ENCODE results near the gene HECTD3. TPM values are rescaled to one million over a fixed set of nuclear protein-coding genes. Genes with fewer than 3 reads are reported as not detected.

Gene HECTD3
- total and polyA plus RNA-seq, 4 donors, result 24.2 to 48.7 (median 38.6) TPM

GRCh38 chr1:45016767-45017166 lies 5.6 kb upstream of the HECTD3 start:
- DNase-seq, result no peak
- intact Hi-C loops (cut with DNase I), result loop anchor here in 1 of 2 donors (10.0 kb wide), 1 partner anchor 478 kb away; the partner anchor contains the start of gene TESK2
- peaks cover 0 to 2% of the 10 kb centered on the region in 2 donors for H3K36me3 ChIP-seq (ENCODE audit: control insufficient read depth in 1 of 2, insufficient read depth in 2 of 2, low read length in 1 of 2)
- no peak overlapping the region for H3K4me3 ChIP-seq (ENCODE audit: low read length in 2 of 2)
- ATAC-seq (ENCODE audit: low FRiP score), result no peak
- WGBS, 2 donors, result 61 to 63% methylated on average over 6 of the region's 6 CpGs
- no peaks in the 10 kb centered on the region for H3K9me3 ChIP-seq (ENCODE audit: control insufficient read depth, low read length)
- H3K27me3 ChIP-seq (ENCODE audit: control insufficient read depth in 1 of 2, insufficient read depth in 2 of 2, low read length in 1 of 2), result no peaks in the 10 kb centered on the region
- H3K4me1 ChIP-seq (ENCODE audit: control insufficient read depth in 1 of 2, insufficient read depth in 2 of 2, low read length in 2 of 2), result no peaks in the 10 kb centered on the region
- H3K27ac ChIP-seq (ENCODE audit: low read depth in 1 of 2, low read length in 2 of 2), result no peak overlapping the region

GRCh38 chr1:45016090-45016697 lies 5.1 kb upstream of the HECTD3 start:
- DNase-seq, result no peak
- H3K9me3 ChIP-seq (ENCODE audit: control insufficient read depth, low read length), result no peaks in the 10 kb centered on the region
- H3K36me3 ChIP-seq (ENCODE audit: control insufficient read depth in 1 of 2, insufficient read depth in 2 of 2, low read length in 1 of 2), result peaks cover 0 to 2% of the 10 kb centered on the region in 2 donors
- no peak for ATAC-seq (ENCODE audit: low FRiP score)
- whole genome bisulfite sequencing, 2 donors, result 65 to 73% methylated on average over 2 of the region's 2 CpGs
- no peaks in the 10 kb centered on the region for H3K4me1 ChIP-seq (ENCODE audit: control insufficient read depth in 1 of 2, insufficient read depth in 2 of 2, low read length in 2 of 2)
- no peak overlapping the region for H3K27ac ChIP-seq (ENCODE audit: low read depth in 1 of 2, low read length in 2 of 2)
- no peaks in the 10 kb centered on the region for H3K27me3 ChIP-seq (ENCODE audit: control insufficient read depth in 1 of 2, insufficient read depth in 2 of 2, low read length in 1 of 2)
- H3K4me3 ChIP-seq (ENCODE audit: low read length in 2 of 2), result no peak overlapping the region
- intact Hi-C loops (cut with DNase I), result loop anchor here in 1 of 2 donors (10.0 kb wide), 1 partner anchor 479 kb away; the partner anchor contains the start of gene TESK2

DNA sequence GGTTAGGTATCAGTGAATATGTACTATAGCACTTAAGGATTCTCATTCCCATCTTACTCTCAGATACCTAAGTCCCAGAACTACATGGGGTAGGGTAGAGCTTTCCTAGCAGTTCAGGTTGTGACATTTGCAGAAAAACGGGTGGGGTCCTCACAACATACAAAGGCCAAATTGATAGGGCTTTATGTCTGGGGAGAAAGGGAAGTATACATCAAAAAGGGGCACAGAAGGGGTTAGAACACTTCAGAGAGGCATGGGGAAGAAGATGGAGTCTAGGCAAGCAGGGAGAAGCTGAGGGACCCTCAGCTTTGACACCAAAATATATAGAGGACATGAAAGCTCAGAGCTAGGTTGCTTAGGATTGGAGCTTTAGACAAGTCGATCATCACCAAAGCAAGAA lies 4.6 kb upstream of the HECTD3 start:
- H3K27ac ChIP-seq (ENCODE audit: low read depth in 1 of 2, low read length in 2 of 2), result no peak overlapping the region
- no peaks in the 10 kb centered on the region for H3K27me3 ChIP-seq (ENCODE audit: control insufficient read depth in 1 of 2, insufficient read depth in 2 of 2, low read length in 1 of 2)
- no peaks in the 10 kb centered on the region for H3K9me3 ChIP-seq (ENCODE audit: control insufficient read depth, low read length)
- DNase-seq (no peak), ATAC-seq (ENCODE audit: low FRiP score) (no peak)
- intact Hi-C loops (cut with DNase I), result loop anchor here (2.0 to 10.0 kb wide), 2 partner anchors 477 to 479 kb away; partner anchors contain the start of gene TESK2 (in 1 of the 2)
- no peaks in the 10 kb centered on the region for H3K4me1 ChIP-seq (ENCODE audit: control insufficient read depth in 1 of 2, insufficient read depth in 2 of 2, low read length in 2 of 2)
- WGBS, 2 donors, result 67 to 84% methylated on average over 2 of the region's 2 CpGs
- peaks cover 0 to 2% of the 10 kb centered on the region in 2 donors for H3K36me3 ChIP-seq (ENCODE audit: control insufficient read depth in 1 of 2, insufficient read depth in 2 of 2, low read length in 1 of 2)
- no peak overlapping the region for H3K4me3 ChIP-seq (ENCODE audit: low read length in 2 of 2)

DNA sequence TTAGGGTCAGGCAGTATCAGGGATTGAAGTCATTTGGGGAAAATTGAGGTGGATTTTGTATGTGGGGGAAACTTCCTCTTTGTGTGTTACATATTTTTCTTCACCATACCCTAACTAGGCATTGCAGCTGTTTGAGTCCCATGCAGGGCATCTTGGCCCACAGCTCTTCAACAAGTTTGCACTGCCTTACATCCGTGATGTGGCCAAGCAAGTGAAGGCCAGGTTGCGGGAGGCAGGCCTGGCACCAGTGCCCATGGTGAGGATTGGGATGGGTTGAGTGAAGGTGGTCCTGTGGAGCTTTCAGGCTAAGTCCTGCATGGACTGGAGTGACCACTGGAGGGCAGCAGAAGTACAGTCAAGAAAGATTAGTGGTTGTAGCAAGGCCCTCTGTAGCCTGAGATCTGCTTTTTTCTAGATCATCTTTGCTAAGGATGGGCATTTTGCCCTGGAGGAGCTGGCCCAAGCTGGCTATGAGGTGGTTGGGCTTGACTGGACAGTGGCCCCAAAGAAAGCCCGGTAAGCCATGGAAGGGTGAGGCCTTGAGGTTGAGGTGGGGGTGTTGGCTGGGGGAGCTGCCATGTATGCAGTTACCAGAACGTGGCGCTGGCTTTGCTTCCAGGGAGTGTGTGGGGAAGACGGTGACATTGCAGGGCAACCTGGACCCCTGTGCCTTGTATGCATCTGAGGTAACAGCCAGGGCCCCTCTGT lies 3.4 kb upstream of the HECTD3 start:
- intact Hi-C loops (cut with DNase I), result loop anchor here (1.0 to 10.0 kb wide), 6 partner anchors 177 to 480 kb away; partner anchors contain the start of genes RNU5D-1 (in 1 of the 2) and TESK2 (in 1 of the 2)
- Histone ChIP-seq H3K4me3 (ENCODE audit: low read length in 2 of 2) (no peak overlapping the region), H3K27ac (ENCODE audit: low read depth in 1 of 2, low read length in 2 of 2) (no peak overlapping the region), H3K4me1 (ENCODE audit: control insufficient read depth in 1 of 2, insufficient read depth in 2 of 2, low read length in 2 of 2) (no peaks in the 10 kb centered on the region), H3K36me3 (ENCODE audit: control insufficient read depth in 1 of 2, insufficient read depth in 2 of 2, low read length in 1 of 2) (no peaks in the 10 kb centered on the region), H3K27me3 (ENCODE audit: control insufficient read depth in 1 of 2, insufficient read depth in 2 of 2, low read length in 1 of 2) (no peaks in the 10 kb centered on the region), H3K9me3 (ENCODE audit: control insufficient read depth, low read length) (no peaks in the 10 kb centered on the region)
- ATAC-seq (ENCODE audit: low FRiP score), result peak; percentile 73
- WGBS, 2 donors, result 19 to 23% methylated on average over 6 of the region's 6 CpGs
- DNase-seq, result peak; percentile 85 to 88

DNA sequence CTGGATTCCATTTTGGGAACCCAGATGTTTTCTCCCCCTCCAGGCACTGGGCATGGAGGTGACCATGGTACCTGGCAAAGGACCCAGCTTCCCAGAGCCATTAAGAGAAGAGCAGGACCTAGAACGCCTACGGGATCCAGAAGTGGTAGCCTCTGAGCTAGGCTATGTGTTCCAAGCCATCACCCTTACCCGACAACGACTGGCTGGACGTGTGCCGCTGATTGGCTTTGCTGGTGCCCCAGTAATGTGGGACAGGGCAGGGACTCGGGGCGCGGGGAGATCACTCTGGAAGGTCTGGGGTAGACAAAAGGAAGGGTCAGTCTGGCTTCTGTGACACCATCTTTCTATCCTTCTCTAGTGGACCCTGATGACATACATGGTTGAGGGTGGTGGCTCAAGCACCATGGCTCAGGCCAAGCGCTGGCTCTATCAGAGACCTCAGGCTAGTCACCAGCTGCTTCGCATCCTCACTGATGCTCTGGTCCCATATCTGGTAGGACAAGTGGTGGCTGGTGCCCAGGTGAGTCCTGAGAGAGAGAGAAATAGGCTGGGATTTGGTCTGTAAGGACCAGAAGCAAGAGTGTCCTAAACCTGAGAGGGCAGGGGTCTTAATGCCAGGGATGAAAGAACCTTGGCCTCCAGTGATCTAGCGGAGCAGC lies 2.6 kb upstream of the HECTD3 start:
- intact Hi-C loops (cut with DNase I), result loop anchor here (1.0 to 10.0 kb wide), 7 partner anchors 176 to 481 kb away; partner anchors contain the start of genes RNU5D-1 (in 1 of the 2) and TESK2 (in 1 of the 2)
- no peaks in the 10 kb centered on the region for H3K27me3 ChIP-seq (ENCODE audit: control insufficient read depth in 1 of 2, insufficient read depth in 2 of 2, low read length in 1 of 2)
- DNase-seq (no peak), ATAC-seq (ENCODE audit: low FRiP score) (no peak)
- H3K4me3 ChIP-seq (ENCODE audit: low read length in 2 of 2), result no peak overlapping the region
- 80 to 81% methylated on average over 12 of the region's 12 CpGs for WGBS, 2 donors
- no peaks in the 10 kb centered on the region for H3K36me3 ChIP-seq (ENCODE audit: control insufficient read depth in 1 of 2, insufficient read depth in 2 of 2, low read length in 1 of 2)
- H3K4me1 ChIP-seq (ENCODE audit: control insufficient read depth in 1 of 2, insufficient read depth in 2 of 2, low read length in 2 of 2), result no peaks in the 10 kb centered on the region
- no peak overlapping the region for H3K27ac ChIP-seq (ENCODE audit: low read depth in 1 of 2, low read length in 2 of 2)
- H3K9me3 ChIP-seq (ENCODE audit: control insufficient read depth, low read length), result no peaks in the 10 kb centered on the region

DNA sequence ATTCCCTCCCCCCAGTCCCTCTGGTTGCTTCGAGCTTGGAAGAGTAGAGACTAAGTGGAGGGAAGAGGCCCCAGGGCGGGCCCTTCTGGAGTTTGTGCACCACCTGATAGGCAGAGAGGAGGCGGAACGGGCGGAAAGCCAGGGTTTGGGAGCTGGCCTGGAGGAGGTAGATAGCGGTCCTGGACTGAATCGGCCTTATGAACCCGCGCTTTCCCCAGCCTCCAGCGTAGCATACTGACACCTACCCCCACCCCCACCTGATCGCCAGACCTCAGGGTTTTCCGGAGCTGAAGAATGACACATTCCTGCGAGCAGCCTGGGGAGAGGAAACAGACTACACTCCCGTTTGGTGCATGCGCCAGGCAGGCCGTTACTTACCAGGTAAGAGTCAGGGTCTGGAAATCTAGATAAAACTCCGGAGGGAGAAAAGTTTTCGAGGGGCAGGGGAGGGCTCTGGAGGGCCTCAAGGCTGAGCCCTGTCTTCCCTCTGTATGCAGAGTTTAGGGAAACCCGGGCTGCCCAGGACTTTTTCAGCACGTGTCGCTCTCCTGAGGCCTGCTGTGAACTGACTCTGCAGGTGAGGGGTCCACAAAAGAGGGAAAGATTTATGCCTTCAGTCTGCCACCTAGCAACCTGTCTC lies 1.6 kb upstream of the HECTD3 start:
- Histone ChIP-seq H3K36me3 (ENCODE audit: control insufficient read depth in 1 of 2, insufficient read depth in 2 of 2, low read length in 1 of 2) (no peaks in the 10 kb centered on the region), H3K27me3 (ENCODE audit: control insufficient read depth in 1 of 2, insufficient read depth in 2 of 2, low read length in 1 of 2) (no peaks in the 10 kb centered on the region), H3K27ac (ENCODE audit: low read depth in 1 of 2, low read length in 2 of 2) (peak overlapping the region in 1 of 2 donors; percentile 46), H3K9me3 (ENCODE audit: control insufficient read depth, low read length) (no peaks in the 10 kb centered on the region), H3K4me3 (ENCODE audit: low read length in 2 of 2) (peak overlapping the region; percentile 41 to 45), H3K4me1 (ENCODE audit: control insufficient read depth in 1 of 2, insufficient read depth in 2 of 2, low read length in 2 of 2) (no peaks in the 10 kb centered on the region)
- ATAC-seq (ENCODE audit: low FRiP score) (peak; percentile 43), DNase-seq (peak; percentile 89)
- 3 to 4% methylated on average over 21 of the region's 21 CpGs for WGBS, 2 donors
- intact Hi-C loops (cut with DNase I), result loop anchor here (2.0 to 10.0 kb wide), 5 partner anchors 175 to 482 kb away; partner anchors contain the start of genes RNU5D-1 (in 1 of the 2) and TESK2 (in 1 of the 2)

GRCh38 chr1:45011837-45012638 lies 914 bp upstream of the HECTD3 start, which contains the start of gene UROD:
Gene UROD, plus strand, starts transcription at chr1:45012254. Its CDS starts 12 bp downstream, at chr1:45012266.
- Histone ChIP-seq H3K27ac (ENCODE audit: low read depth in 1 of 2, low read length in 2 of 2) (peak within 1 kb of the TSS in 1 of 2 donors; percentile 60), H3K4me3 (ENCODE audit: low read length in 2 of 2) (peak within 1 kb of the TSS; percentile 74 to 89), H3K4me1 (ENCODE audit: control insufficient read depth in 1 of 2, insufficient read depth in 2 of 2, low read length in 2 of 2) (no peaks in the 10 kb centered on the region), H3K27me3 (ENCODE audit: control insufficient read depth in 1 of 2, insufficient read depth in 2 of 2, low read length in 1 of 2) (no peaks in the 10 kb centered on the region), H3K36me3 (ENCODE audit: control insufficient read depth in 1 of 2, insufficient read depth in 2 of 2, low read length in 1 of 2) (peaks cover 0 to 4% of the 10 kb centered on the region in 2 donors), H3K9me3 (ENCODE audit: control insufficient read depth, low read length) (no peaks in the 10 kb centered on the region)
- DNase-seq (peak; percentile 96), ATAC-seq (ENCODE audit: low FRiP score) (peak; percentile 95)
- intact Hi-C loops (cut with DNase I), result loop anchor here (2.0 to 10.0 kb wide), 5 partner anchors 175 to 483 kb away; partner anchors contain the start of genes RNU5D-1 (in 1 of the 2) and TESK2 (in 1 of the 2)
- 1% methylated on average over 21 of the region's 21 CpGs for WGBS, 2 donors
